ENCODE measurements around the gene TRNP1.

- no peak for TF ChIP-seq POLR2AphosphoS5 (IDR thresholded peaks at IDR 0.05; ENCODE audit: low read depth, low read length)
- no peak for TF ChIP-seq POLR2A (IDR thresholded peaks at IDR 0.05; ENCODE audit: low read depth, low read length)
Measured at GRCh38 chr1:26996665-26997064, 3.2 kb downstream of the TRNP1 start.

Measured in GM12892 (cell line).